ENCODE results near the gene UBAC2.
"Not testable (repeated sequence)": the region's sequence is repeated elsewhere in the genome, so short reads cannot be mapped to it uniquely, and the experiment has no call there.

The UBAC2 gene

GRCh38 chr13:99396446-99396845 lies 195.8 kb downstream of the UBAC2 start:
- no peak for DNase-seq (ENCODE audit: low spot score)

DNA sequence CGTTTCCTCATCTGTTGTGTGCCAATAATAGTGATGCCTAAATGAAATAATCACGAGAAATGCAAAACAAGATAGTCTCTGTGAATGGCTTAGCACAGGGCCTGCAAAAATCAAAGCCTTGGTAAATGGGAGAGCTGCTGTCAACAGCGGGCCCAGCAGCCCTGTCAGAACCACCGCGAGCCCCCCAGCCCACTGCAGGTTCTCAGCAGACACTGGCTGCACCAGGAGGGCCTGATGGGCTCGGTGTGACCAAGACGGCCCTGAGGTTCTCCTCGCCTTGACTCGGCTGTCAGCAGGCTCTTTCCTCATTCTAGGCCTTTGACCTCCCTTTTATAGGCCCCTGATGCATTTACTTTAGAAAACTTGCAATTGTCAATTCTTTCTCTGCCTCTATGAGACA lies 197.4 kb downstream of the UBAC2 start:
- DNase-seq (ENCODE audit: low spot score), result no peak

GRCh38 chr13:99398916-99399622 lies 198.4 kb downstream of the UBAC2 start:
- no peak for DNase-seq (ENCODE audit: low spot score)

DNA sequence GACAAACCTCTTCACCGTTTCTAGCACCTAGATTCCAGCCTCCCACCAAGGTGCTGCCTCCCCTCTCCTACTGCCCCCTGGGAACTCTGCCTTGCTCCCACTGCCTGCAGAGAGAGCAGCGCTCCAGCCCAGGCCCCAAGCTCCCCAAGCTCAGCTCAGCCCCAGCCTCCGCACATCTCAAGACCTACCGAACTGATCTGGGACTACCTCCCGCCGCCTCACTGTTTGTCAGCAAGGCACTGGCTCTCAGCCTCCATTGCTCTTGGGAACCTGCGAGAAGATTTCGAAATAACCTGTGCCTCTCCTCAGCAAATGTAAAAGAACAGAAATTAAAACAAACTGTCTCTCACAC lies 198.9 kb downstream of the UBAC2 start:
- DNase-seq (ENCODE audit: low spot score), result no peak

- DNase-seq (ENCODE audit: low spot score), result no peak
Measured at GRCh38 chr13:99403458-99403971, 202.9 kb downstream of the UBAC2 start.

GRCh38 chr13:99404005-99404755 lies 203.5 kb downstream of the UBAC2 start:
- DNase-seq (ENCODE audit: low spot score), result peak; percentile 28

DNA sequence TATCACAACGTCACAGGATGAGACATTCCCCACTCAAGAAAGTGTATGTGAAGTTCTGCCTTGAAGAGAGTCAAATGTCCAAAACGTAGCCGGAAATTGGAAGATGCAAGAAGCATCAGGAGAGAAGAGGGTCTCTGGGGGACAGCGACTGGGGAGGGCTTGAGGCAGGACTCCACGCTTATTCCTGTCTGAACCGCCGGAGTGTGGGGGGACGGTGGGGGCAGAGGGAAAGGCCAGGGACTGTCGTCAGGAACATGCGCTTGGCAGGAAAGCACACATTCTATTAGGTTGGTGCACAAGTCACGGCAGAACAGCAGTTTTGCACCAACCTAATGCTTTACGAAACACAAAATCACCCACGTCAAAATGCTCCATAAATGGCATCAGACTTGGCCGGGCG lies 205.3 kb downstream of the UBAC2 start:
- no peak for DNase-seq (ENCODE audit: low spot score)

DNA sequence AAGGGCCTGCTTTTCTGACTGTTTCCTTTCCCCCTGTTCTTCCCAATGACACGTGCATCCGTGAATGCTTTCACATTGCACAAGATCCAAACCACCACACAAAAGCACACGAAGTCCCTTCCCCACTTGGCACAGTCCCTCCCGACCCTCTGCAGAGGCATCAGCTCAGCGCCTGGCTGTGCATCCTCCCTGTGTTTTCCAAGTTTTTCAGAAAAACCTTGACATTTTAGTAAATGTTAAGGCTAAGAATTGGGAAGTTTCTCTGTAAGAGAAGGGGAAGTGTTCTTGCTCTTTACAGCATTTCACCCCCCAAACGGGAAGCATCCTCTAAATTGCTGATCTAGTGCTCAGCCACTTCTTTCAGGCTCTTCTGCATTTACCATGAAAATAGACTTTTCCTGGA lies 206.1 kb downstream of the UBAC2 start:
- DNase-seq (ENCODE audit: low spot score), result no peak

DNA sequence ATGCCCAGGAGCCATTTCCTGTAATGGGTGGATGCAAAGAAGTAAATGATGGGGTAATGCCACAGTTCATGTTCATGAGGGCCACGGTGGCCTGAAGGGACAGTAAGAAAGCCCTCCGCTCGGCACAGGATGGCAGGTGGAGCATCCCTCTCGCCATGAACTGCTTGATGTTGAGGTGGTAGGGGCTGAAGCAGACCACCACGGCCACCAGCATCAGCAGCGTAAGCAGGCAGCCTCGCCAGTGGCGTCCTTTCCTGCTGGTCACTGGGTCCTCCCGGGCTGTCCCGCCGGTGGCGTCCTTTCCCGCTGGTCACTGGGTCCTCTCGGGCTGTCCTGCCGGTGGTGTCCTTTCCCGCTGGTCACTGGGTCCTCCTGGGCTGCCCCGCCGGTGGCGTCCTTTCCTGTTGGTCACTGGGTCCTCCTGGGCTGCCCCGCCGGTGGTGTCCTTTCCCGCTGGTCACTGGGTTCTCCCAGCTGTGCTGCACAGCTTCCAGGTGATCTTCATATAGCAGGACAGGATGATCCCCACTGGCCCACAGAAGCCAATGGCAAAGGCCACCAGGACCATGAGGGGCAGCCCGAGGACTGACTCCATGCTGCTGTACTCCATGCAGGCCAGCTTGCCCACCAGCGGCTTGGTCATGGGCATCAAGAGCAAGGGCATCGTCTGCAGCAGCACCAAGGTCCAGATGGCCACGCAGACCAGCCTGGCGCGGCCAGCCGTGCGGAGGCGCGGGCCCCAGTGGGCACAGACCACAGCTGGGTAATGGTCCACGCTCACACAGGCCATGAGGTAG lies 207.4 kb downstream of the UBAC2 start:
- no peak for DNase-seq (ENCODE audit: low spot score)

DNA sequence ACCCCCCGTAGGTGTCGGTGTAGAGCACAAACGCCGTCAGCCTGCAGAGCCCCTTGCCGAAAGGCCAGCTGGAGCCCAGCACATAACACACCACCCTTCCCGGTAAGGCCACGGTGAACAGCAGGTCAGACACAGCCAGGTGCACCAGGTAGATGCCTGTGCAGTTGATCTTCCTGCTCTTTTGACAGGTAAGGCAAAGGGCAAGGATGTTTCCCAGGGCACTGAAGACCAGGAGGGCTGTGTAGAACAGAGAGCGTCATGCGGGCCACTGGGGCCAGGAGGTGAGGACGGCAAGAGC lies 208.0 kb downstream of the UBAC2 start:
- DNase-seq (ENCODE audit: low spot score), result no peak

GRCh38 chr13:99409461-99410083 lies 208.9 kb downstream of the UBAC2 start:
- not testable (repeated sequence) for DNase-seq (ENCODE audit: low spot score)

DNA sequence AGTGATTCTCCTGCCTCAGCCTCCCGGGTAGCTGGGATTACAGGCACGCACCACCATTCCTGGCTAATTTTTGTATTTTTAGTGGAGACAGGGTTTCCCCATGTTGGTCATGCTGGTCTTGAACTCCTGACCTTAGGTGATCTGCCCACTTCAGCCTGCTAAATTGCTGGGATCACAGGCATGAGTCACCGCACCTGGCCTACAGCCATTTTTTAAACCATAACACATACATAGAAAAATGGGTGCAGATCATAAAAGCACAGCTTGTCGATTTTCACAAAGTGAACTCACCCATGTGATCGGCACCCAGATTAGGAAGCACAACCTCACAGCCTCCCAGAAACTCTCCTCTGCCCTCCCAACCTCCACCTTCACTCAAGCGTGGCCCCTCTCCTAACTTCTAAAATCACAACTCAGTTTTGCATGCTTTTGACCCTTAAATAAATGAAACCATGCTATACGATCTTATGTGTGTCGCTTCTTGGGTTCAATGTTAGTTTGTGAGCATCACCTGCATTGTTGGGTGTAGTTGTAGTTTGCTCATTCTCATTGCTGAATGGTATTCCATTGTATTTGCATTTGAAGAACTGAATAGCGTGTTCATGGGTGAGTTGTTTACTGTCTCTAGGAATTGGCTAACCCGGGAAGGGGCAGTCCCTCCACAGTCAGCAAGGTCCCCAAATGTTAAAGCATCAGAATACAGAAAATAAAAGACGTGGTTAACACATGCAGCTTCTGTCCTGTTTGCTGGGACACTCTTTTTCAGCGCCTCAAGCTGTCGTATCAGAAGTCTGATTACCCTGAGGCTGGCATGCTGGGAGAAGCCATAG lies 210.2 kb downstream of the UBAC2 start:
- DNase-seq (ENCODE audit: low spot score), result not testable (repeated sequence)

DNA sequence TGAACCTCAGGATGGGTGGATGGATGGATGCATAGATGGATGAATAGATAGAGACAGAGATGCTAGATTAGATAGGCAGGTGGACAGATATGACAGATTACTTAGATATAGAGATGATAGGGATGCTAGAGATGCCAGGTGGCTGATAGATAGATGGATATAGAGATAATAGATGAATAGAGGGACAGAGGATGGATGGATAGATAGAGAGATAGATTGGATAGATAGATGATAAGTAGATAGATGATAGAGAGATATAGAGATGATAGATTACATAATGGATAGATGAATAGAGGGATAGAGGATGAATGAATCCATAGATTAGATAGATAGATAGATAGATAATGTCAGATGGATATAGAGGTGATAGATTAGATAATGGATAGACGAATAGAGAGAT lies 212.2 kb downstream of the UBAC2 start:
- no peak for DNase-seq (ENCODE audit: low spot score)

GRCh38 chr13:99414048-99414995 lies 213.7 kb downstream of the UBAC2 start:
- no peak for DNase-seq (ENCODE audit: low spot score)

- DNase-seq (ENCODE audit: low spot score), result no peak
Measured at GRCh38 chr13:99415014-99415650, 214.5 kb downstream of the UBAC2 start.

DNA sequence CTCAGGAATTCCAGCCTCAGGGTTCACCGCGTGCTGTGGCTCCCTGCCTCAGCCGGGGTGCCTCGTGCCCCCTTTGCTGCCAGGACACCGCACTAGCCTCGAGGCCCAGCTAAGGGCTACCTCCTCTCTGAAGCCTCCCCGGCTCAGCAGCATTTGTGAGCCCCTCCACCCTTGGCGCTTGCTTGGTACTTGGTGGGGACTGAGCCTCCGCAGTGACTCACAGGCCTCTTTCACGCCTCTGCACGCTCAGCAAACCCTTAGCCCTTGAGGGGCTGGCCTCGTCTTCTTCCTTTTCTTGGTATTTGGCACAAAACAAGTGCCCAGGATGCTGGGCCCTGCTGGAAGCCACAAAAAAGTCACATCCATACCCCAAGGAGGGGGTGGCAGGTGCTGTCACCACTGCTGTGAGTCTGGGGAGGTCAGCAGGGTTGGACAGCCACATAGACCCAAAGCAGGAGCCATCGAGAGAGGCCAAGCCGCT lies 215.2 kb downstream of the UBAC2 start:
- DNase-seq (ENCODE audit: low spot score), result no peak

DNA sequence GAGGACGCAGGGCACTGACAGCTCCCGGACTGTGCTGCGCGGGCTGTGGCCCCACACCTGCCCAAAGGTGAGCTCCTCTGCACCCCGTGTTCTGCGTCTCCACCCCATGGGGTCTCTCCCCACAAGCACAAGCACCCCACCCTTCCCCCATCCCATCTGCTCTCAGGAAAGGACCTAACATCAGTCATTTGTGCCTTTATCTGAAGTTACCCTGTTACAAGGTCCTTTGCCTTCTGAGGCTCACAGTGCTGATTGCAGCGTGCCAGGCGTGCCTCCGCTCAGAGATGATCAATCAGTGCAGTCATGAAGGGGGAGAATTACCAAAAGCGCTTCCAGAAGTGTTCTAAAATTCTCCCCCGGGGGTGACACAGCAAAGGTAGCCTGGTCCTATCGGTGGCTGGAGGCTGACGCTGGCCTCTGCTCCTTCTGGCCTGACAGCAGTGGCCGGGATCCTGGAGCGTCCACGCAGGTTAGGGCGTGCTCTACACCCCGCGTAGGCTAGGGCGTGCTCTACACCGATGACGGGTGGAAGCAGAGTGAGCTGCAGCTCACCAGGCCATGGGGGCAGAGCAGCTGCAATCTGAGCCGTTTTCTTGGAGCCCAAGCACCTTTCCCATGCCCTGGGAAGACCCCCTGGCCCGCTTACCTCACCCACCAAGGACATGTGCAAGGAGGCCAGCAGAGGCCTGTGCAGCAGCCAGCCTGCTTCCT lies 215.9 kb downstream of the UBAC2 start:
- no peak for DNase-seq (ENCODE audit: low spot score)

GRCh38 chr13:99417201-99418102 lies 216.8 kb downstream of the UBAC2 start:
- no peak for DNase-seq (ENCODE audit: low spot score)

All from D341Med (cell line).